ENCODE measurements around the gene CR1L. TPM values are rescaled to one million over a fixed set of nuclear protein-coding genes. Genes with fewer than 3 reads are reported as not detected.

CR1L gene
- total and polyA plus RNA-seq, 2 donors (not counting 3 experiments of a cell fraction or from before 2014, with no cell fraction given), result not detected

DNA sequence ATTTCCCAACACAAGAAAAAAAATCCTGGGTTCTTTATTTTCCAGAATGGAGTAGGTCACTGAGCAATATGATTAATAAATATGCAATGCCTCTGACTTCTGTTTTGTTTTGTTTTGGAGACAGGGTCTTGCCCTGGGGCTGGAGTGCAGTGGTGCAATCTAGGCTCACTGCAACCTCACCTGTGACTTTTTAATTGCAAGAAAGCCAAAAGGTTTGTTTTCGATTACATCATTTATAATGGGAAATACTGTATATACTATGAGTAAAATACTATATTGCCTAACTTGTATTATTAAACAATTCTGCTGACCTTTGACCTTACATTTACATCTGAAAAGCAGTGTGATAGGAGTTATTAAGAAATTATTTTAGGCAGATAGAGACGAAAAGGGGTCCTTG, 95.3 kb downstream of the CR1L start:
- no peaks in the 10 kb centered on the region for H3K4me1 ChIP-seq (ENCODE audit: control insufficient read depth, extremely low read depth, insufficient read depth, low read length)
- no peak overlapping the region for H3K9ac ChIP-seq (replicated peaks; ENCODE audit: extremely low read depth, insufficient read depth, low read length)
- dilution Hi-C loops (cut with MboI; ENCODE audit: extremely low pct_ligation_motif_present, low sequenced_read_pairs) (no loop called here), intact Hi-C loops (cut with micrococcal nuclease) (no loop called here)
- H3K4me2 ChIP-seq (ENCODE audit: insufficient read depth, low read length), result no peak overlapping the region
- H2AFZ ChIP-seq (ENCODE audit: low read depth, low read length), result no peak overlapping the region
- H4K20me1 ChIP-seq (replicated peaks; ENCODE audit: control insufficient read depth, extremely low read depth, insufficient read depth, low read length), result no peaks in the 10 kb centered on the region
- H3K27ac ChIP-seq (ENCODE audit: insufficient read depth, low read depth, low read length), result no peak overlapping the region
- H3K79me2 ChIP-seq (ENCODE audit: control insufficient read depth, insufficient read depth, low read length), result no peaks in the 10 kb centered on the region
- ChIA-PET POLR2A (no interaction called here), CTCF (no interaction called here)
- no peak for DNase-seq (ENCODE audit: low read depth, low spot score)
- no peaks in the 10 kb centered on the region for H3K9me3 ChIP-seq (replicated peaks; ENCODE audit: control insufficient read depth, insufficient read depth, low read length)
- BruUV-seq (replicated peaks), result no TSS peak
- no peaks in the 10 kb centered on the region for H3K36me3 ChIP-seq (ENCODE audit: control insufficient read depth in 2 of 2, extremely low read depth in 1 of 2, insufficient read depth in 2 of 2, low read length in 2 of 2)
- H3K4me3 ChIP-seq (replicated peaks in 1 of 3; ENCODE audit: insufficient read depth in 1 of 3, low read depth in 1 of 3, low read length in 3 of 3), result no peak overlapping the region
- no peak for FAIRE-seq
- no peaks in the 10 kb centered on the region for H3K9me1 ChIP-seq (replicated peaks; ENCODE audit: control insufficient read depth, extremely low read depth, insufficient read depth, low read length)
- H3K27me3 ChIP-seq (ENCODE audit: control insufficient read depth in 2 of 2, insufficient read depth in 2 of 2, low read length in 2 of 2), result no peaks in the 10 kb centered on the region
- TF ChIP-seq JUN (IDR thresholded peaks at IDR 0.05; ENCODE audit: borderline replicate concordance, insufficient read depth, insufficient read length, low read depth) (no peak), POLR2AphosphoS5 (IDR thresholded peaks at IDR 0.05; ENCODE audit: insufficient read depth, low read depth, low read length) (no peak), EZH2 (IDR thresholded peaks at IDR 0.05; ENCODE audit: borderline replicate concordance, low read depth, low read length, severe bottlenecking) (no peak), POLR2A (IDR thresholded peaks at IDR 0.05; ENCODE audit: low read depth, low read length) (no peak), MYC (IDR thresholded peaks at IDR 0.05; ENCODE audit: low read depth, low read length) (no peak)
- TF ChIP-seq, protein P1, sequence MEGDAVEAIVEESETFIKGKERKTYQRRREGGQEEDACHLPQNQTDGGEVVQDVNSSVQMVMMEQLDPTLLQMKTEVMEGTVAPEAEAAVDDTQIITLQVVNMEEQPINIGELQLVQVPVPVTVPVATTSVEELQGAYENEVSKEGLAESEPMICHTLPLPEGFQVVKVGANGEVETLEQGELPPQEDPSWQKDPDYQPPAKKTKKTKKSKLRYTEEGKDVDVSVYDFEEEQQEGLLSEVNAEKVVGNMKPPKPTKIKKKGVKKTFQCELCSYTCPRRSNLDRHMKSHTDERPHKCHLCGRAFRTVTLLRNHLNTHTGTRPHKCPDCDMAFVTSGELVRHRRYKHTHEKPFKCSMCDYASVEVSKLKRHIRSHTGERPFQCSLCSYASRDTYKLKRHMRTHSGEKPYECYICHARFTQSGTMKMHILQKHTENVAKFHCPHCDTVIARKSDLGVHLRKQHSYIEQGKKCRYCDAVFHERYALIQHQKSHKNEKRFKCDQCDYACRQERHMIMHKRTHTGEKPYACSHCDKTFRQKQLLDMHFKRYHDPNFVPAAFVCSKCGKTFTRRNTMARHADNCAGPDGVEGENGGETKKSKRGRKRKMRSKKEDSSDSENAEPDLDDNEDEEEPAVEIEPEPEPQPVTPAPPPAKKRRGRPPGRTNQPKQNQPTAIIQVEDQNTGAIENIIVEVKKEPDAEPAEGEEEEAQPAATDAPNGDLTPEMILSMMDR (IDR thresholded peaks at IDR 0.05; ENCODE audit: extremely low read depth in 1 of 2, insufficient read depth in 1 of 2, low read depth in 1 of 2, low read length in 2 of 2), result no peak
- TF ChIP-seq, protein P2, sequence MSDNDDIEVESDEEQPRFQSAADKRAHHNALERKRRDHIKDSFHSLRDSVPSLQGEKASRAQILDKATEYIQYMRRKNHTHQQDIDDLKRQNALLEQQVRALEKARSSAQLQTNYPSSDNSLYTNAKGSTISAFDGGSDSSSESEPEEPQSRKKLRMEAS (IDR thresholded peaks at IDR 0.05; ENCODE audit: insufficient read depth, insufficient read length), result no peak

Data from endothelial cell of umbilical vein (primary cell).